IgD-negative memory B cell (primary cell): ENCODE data around the gene RPGRIP1L. TPM values are rescaled to one million over a fixed set of nuclear protein-coding genes. Genes with fewer than 3 reads are reported as not detected.
A peak's percentile ranks its signal among the peaks of the same experiment; 100 is the strongest.
"Not testable (repeated sequence)": the region's sequence is repeated elsewhere in the genome, so short reads cannot be mapped to it uniquely, and the experiment has no call there.

Experiments used
- H3K27ac Mint-ChIP-seq, 3 donors: one replicate each; pipeline ENCODE4 v1.8.0; 2020 to 2022; ENCODE audit warnings: mild to moderate bottlenecking in 3 of 3, mixed read lengths in 3 of 3, moderate library complexity in 1 of 3
- H3K27me3 Mint-ChIP-seq: one replicate; pipeline ENCODE4 v1.8.0; 2021; ENCODE audit warnings: mixed read lengths
- H3K36me3 Mint-ChIP-seq: one replicate; pipeline ENCODE4 v1.8.0; 2020; ENCODE audit warnings: mild to moderate bottlenecking, mixed read lengths
- H3K4me1 Mint-ChIP-seq, 3 donors: one replicate each; pipeline ENCODE4 v1.8.0; 2020 to 2022; ENCODE audit warnings: mixed read lengths in 3 of 3, mild to moderate bottlenecking in 1 of 3
- H3K4me3 Mint-ChIP-seq, 4 donors: one replicate each; pipeline ENCODE4 v1.8.0; 2020 to 2022; ENCODE audit warnings: mild to moderate bottlenecking in 4 of 4, mixed read lengths in 4 of 4, moderate library complexity in 3 of 4
- H3K9me3 Mint-ChIP-seq, 3 donors: one replicate each; pipeline ENCODE4 v1.8.0; 2020 to 2021; ENCODE audit warnings: mixed read lengths in 3 of 3, mild to moderate bottlenecking in 1 of 3
- polyA plus RNA-seq: library from polyadenylated mRNA; unstranded; fragments of 300-500 nt; fragmentation: Illumina TruSeq; gene quantifications from one replicate; pipeline ENCODE4 v1.2.3, GENCODE V29; 2021

Gene RPGRIP1L
- polyA plus RNA-seq, 1 donor from 2014 or later = 3.5 TPM

DNA sequence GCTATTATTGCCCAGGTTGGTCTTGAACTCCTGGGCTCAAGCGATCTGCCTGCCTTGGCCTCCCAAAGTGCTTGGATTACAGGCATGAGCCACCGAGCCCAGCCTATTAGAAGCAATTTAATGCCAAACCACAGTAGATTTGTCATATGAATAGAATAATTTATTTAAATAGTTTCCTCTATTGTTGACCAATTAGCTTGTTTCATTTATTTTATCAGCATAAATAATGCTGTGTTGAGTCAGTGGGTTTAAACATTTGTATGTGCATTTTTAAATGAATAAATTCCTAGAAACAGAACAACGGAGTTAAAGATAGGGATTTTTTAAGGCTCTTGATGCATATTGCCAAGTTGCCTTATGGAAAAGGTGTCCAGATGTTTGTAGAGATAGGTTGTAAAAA is 27.0 kb upstream of the RPGRIP1L start:
- Mint-ChIP-seq H3K9me3 (peaks cover 0 to 3% (median 2%) of the 10 kb centered on the region in 3 donors), H3K4me3 (no peak overlapping the region), H3K27me3 (no peaks in the 10 kb centered on the region), H3K36me3 (peaks cover 4% of the 10 kb centered on the region), H3K27ac (no peak overlapping the region), H3K4me1 (peaks cover 15 to 27% (median 22%) of the 10 kb centered on the region in 3 donors)

DNA sequence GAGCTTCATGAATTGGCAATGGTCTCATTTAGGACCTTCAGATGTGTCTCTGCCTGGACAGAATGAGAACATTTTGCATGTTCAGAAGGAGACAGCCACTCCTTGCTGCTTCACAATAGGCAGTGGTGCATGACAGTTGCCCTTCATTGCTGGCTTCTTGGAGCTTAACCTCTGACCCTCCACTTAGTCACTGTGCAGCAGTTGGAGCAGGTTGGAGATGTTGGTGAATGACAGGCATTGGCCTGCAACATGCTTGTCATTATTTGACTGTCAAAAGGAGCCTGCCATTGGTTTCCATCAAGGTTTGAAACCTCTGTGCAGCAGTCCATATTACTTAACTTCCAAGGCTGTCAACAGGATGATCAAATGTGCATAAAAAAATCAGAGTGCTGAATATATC is 23.0 kb upstream of the RPGRIP1L start:
- H3K27ac Mint-ChIP-seq = no peak overlapping the region

DNA sequence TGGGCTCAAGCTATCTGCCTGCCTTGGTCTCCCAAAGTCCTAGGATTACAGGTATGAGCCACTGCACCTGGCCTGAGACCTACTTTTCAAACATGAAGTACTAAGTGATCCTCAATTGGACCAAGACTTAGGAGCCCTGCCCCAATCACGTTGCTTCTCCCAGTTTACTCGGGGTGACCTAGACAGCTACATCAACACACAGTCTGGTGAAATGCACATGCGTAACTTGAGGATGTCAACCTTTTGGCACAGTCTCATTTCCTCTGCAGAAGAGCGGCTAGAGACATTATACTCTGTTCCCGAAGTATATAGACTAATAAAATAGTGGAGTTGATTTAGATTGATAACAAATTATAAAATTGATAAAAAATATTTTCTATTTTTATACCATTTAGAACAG is 17.4 kb upstream of the RPGRIP1L start:
- Mint-ChIP-seq H3K9me3 (no peaks in the 10 kb centered on the region), H3K4me3 (no peak overlapping the region), H3K36me3 (peaks cover 6% of the 10 kb centered on the region), H3K27me3 (no peaks in the 10 kb centered on the region), H3K27ac (no peak overlapping the region), H3K4me1 (peaks cover 3 to 19% (median 19%) of the 10 kb centered on the region in 3 donors)

More for the DNA sequence above, 23.0 kb upstream of the RPGRIP1L start:
- peaks cover 7 to 26% (median 14%) of the 10 kb centered on the region in 3 donors for H3K4me1 Mint-ChIP-seq
- no peaks in the 10 kb centered on the region for H3K27me3 Mint-ChIP-seq
- H3K9me3 Mint-ChIP-seq = peaks cover 0 to 3% (median 2%) of the 10 kb centered on the region in 3 donors
- H3K4me3 Mint-ChIP-seq = no peak overlapping the region
- peaks cover 3% of the 10 kb centered on the region for H3K36me3 Mint-ChIP-seq

DNA sequence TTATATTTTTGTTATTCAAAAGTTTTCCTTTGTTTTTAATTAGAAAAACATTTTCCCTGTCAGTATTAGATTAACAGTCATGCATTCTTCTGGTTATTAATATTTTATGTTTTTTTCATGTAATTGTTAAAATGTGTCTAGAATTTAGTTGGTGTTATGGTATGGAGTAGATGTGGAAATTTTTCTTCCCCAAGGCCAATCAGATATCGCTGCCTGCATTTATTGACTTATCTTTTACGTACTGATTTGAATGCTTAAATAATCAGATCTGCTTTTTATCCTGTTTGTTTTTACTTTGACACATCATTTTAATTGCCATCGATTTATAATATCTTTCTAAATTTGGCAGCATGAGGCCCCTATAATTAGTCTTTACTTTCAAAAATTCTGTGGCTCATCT is 13.9 kb upstream of the RPGRIP1L start:
- H3K27me3 Mint-ChIP-seq = no peaks in the 10 kb centered on the region
- no peaks in the 10 kb centered on the region for H3K9me3 Mint-ChIP-seq
- H3K4me3 Mint-ChIP-seq = no peak overlapping the region
- H3K36me3 Mint-ChIP-seq = peaks cover 6% of the 10 kb centered on the region
- H3K27ac Mint-ChIP-seq = no peak overlapping the region
- peaks cover 6 to 26% (median 22%) of the 10 kb centered on the region in 3 donors for H3K4me1 Mint-ChIP-seq

DNA sequence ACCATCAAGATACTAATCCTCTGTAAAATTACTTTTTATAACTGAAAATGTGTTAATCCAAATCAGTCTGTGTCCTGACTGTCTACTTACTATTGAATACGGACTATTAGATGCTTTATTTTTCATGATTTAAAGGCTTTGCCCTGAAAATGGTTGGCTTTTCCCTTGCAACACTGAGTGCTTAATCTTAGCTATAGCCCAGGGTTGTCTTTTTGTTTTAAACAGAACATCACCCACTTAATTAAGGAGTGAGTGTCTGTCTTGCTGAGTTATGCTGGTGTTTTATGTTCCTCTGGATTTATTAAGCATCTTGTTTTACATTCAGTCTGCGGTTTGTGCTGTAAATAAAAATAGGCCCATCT is 11.3 kb upstream of the RPGRIP1L start:
- peaks cover 10 to 29% (median 26%) of the 10 kb centered on the region in 3 donors for H3K4me1 Mint-ChIP-seq
- H3K4me3 Mint-ChIP-seq = no peak overlapping the region
- no peaks in the 10 kb centered on the region for H3K27me3 Mint-ChIP-seq
- H3K36me3 Mint-ChIP-seq = peaks cover 2% of the 10 kb centered on the region
- no peaks in the 10 kb centered on the region for H3K9me3 Mint-ChIP-seq
- no peak overlapping the region for H3K27ac Mint-ChIP-seq

DNA sequence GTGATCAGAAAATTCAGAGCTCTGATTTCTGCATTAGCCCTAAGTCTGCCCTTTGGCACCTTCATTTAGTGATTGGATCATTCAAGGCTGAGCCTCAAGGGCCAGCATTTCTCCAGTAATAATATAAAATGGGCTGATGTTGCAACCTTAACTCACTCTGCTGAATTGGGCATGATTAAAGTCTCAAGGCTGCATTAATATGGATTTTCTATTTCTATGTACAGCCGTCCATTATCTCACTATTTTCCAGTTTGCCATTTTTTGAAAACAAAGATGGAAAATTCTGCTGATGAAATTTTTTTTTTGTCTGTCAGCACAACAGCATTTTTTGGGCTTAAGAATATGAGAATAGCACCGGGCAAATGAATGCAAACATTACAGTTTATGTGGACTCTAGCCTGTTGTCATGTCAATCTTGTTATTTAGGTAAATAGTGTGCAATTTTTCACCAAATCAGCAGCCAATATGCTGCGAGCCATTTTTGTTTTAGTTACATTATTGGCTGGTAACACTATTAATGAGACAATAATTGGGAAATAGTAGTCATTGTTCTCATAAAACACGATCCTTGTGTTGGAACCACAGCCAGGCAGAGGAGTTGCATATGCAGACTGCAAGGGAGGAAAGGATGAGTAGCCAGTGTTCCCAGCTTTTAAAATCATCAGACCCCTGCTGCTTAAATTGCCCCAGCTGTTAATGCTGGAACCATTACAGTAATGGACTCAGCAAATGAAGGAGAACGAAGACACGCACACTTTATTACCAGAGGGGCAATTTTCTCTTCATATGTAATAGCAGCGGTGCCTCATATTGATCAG is 10.8 kb upstream of the RPGRIP1L start:
- no peaks in the 10 kb centered on the region for H3K27me3 Mint-ChIP-seq
- H3K36me3 Mint-ChIP-seq = peaks cover 2% of the 10 kb centered on the region
- H3K4me1 Mint-ChIP-seq = peaks cover 10 to 32% (median 26%) of the 10 kb centered on the region in 3 donors
- no peaks in the 10 kb centered on the region for H3K9me3 Mint-ChIP-seq
- no peak overlapping the region for H3K4me3 Mint-ChIP-seq
- no peak overlapping the region for H3K27ac Mint-ChIP-seq

DNA sequence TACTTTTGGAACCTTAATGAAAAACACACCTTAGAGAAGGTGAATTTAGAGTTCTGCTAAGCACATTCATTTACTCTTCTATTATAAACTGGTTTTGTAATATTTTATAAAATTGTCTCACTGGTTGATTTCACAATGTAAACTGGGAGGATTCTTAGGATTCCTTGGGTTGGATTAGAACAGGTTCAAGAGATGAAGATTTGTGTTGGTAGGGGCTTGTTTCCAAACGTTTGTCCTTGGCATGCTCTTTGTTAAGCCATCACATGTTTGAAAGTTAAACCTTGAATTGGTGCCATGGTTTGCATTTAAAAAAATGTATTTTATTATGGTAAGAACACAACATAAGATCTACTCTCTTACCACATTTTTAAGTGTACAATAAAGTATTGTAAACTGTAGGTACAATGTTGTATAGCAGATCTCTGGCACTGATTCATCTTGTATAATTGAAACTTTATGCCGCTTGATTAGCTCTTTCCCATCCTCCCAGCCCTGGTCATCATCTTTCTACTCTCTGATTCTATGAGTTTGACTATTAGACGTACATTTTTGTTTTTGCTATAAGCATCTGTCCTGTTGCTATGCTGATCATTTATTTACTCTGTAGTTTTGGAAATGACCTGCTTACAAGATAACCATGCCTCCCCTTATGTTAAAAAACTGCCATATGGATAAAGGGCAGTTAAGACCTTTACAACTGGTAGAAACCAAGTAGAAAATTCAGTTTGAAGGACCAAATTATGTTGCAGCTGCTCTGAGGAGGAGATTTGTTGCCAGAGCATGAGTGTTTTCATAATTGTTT is 9.9 kb upstream of the RPGRIP1L start:
- peaks cover 13 to 29% (median 26%) of the 10 kb centered on the region in 3 donors for H3K4me1 Mint-ChIP-seq
- H3K27ac Mint-ChIP-seq = no peak overlapping the region
- H3K27me3 Mint-ChIP-seq = no peaks in the 10 kb centered on the region
- H3K9me3 Mint-ChIP-seq = no peaks in the 10 kb centered on the region
- H3K36me3 Mint-ChIP-seq = peaks cover 2% of the 10 kb centered on the region
- H3K4me3 Mint-ChIP-seq = no peak overlapping the region

DNA sequence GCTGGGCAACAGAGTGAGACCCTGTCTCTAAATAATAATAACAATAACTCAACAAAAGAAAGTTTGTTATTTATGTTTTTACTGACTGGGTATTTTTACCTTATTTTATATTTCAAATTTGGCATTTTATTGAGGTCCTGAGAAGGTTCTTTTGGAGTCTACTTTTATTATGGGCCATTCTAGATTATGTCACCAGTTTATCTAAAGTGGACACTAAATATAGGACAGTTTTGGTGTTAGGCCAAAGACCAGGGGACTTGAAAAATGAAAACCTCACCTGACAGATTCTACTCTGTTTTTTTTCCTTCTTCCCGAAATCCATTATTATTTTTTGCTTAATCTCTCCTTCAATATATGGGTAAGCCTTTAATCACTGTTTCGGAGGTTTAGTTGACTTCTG is 8.4 kb upstream of the RPGRIP1L start:
- H3K4me3 Mint-ChIP-seq = no peak overlapping the region
- H3K36me3 Mint-ChIP-seq = peaks cover 2% of the 10 kb centered on the region
- H3K27me3 Mint-ChIP-seq = no peaks in the 10 kb centered on the region
- peaks cover 14 to 33% (median 30%) of the 10 kb centered on the region in 3 donors for H3K4me1 Mint-ChIP-seq
- H3K9me3 Mint-ChIP-seq = no peaks in the 10 kb centered on the region
- no peak overlapping the region for H3K27ac Mint-ChIP-seq

DNA sequence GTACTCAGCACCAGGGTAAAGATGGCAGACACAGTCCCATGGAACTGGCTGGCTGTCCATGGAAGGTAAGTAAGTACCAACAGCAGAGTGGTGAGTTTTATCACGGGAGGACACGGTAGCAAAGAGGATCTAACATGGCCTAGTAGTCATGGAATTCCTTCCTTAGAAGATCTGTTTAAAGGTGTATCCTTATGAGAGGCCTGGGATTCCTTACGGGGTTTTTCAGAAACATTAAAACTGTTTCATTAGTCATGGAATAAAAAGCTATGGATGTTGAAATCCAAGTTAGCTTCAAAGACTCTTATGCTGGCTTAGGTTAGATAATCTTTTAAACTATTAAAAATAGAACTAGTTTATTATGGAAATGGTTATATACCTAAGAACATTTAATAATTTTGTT is 7.7 kb upstream of the RPGRIP1L start:
- Mint-ChIP-seq H3K36me3 (peaks cover 2% of the 10 kb centered on the region), H3K9me3 (no peaks in the 10 kb centered on the region), H3K27ac (no peak overlapping the region), H3K27me3 (no peaks in the 10 kb centered on the region), H3K4me1 (peaks cover 14 to 36% (median 30%) of the 10 kb centered on the region in 3 donors), H3K4me3 (no peak overlapping the region)

DNA sequence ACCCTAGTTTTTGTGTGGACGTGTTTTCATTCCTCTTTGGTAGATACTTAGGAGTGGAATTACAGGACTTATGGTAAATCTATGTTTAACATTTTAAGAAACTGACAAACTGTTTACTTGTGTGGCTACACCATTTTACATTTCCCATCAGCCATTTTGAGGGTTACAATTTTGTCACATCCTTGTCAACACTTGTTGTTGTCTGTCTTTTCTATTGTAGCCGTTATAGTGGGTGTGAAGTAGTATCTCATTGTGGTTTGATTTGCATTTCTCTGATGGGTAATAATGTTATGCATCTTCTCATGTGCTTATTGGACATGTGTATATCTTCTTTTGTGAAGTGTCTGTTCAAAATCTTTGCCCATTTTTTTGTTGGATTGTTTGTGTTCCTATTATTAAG is 4.8 kb upstream of the RPGRIP1L start:
- Mint-ChIP-seq H3K4me1 (peaks cover 23 to 40% (median 27%) of the 10 kb centered on the region in 3 donors), H3K27me3 (no peaks in the 10 kb centered on the region), H3K36me3 (peaks cover 5% of the 10 kb centered on the region), H3K27ac (no peak overlapping the region), H3K4me3 (no peak overlapping the region), H3K9me3 (no peaks in the 10 kb centered on the region)

DNA sequence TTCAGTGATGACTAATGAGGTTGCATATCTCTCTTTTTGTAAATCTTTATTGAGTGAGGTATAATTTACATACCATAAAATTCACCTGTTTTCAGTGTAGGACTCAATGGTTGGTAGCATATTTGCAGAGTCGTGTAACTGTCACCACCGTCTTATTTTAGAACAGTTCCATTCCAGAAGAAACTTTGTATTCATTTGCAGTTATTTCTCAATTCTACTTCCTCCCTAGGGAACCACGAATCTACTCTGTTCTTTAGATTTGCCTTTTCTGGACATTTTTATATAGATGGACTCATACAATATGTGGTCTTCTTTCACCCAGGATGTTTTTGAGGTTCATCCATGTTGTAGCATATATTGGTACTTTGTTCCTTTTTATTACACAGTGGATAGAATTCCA is 4.0 kb upstream of the RPGRIP1L start:
- H3K9me3 Mint-ChIP-seq = no peaks in the 10 kb centered on the region
- peak overlapping the region in 1 of 4 donors; percentile 25 for H3K4me3 Mint-ChIP-seq
- peaks cover 25 to 40% (median 27%) of the 10 kb centered on the region in 3 donors for H3K4me1 Mint-ChIP-seq
- H3K27ac Mint-ChIP-seq = no peak overlapping the region
- no peaks in the 10 kb centered on the region for H3K27me3 Mint-ChIP-seq
- peaks cover 5% of the 10 kb centered on the region for H3K36me3 Mint-ChIP-seq

DNA sequence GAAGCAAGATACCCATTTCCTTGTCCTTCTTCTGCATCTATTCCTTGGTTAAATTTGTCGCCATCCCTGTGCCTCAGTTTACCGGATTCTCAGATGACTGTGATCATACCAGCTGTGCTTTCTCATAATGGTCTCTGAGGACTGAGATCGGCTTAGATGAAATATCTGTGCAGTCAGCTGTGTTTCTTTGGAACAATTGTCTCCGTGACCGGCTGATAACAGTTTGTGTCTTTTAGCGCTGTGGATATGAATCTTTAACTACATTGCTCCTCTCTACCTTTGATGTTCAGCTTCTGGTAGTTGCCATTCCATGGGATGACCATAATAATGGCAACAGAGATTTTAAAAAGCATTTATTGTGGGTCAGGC is 770 bp upstream of the RPGRIP1L start:
- Mint-ChIP-seq H3K9me3 (no peaks in the 10 kb centered on the region), H3K4me3 (peak overlapping the region; percentile 92 to 99 (median 98)), H3K4me1 (peaks cover 19 to 38% (median 21%) of the 10 kb centered on the region in 3 donors), H3K36me3 (peaks cover 2% of the 10 kb centered on the region), H3K27ac (peak overlapping the region; percentile 77 to 94 (median 90)), H3K27me3 (no peaks in the 10 kb centered on the region)

DNA sequence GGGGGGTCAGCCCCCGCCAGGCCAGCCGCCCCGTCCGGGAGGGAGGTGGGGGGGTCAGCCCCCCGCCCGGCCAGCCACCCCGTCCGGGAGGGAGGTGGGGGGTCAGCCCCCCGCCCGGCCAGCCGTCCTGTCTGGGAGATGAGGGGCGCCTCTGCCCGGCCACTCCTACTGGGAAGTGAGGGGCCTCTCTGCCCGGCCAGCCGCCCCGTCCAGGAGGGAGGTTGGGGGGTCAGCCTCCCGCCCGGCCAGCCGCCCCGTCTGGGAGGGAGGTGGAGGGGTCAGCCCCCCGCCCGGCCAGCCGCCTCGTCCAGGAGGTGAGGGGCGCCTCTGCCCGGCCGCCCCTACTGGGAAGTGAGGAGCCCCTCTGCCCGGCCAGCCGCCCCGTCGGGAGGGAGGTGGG is 5.4 kb downstream of the RPGRIP1L start:
- not testable (repeated sequence) for H3K27ac Mint-ChIP-seq, H3K4me3 Mint-ChIP-seq, H3K9me3 Mint-ChIP-seq, H3K4me1 Mint-ChIP-seq, H3K27me3 Mint-ChIP-seq, H3K36me3 Mint-ChIP-seq

DNA sequence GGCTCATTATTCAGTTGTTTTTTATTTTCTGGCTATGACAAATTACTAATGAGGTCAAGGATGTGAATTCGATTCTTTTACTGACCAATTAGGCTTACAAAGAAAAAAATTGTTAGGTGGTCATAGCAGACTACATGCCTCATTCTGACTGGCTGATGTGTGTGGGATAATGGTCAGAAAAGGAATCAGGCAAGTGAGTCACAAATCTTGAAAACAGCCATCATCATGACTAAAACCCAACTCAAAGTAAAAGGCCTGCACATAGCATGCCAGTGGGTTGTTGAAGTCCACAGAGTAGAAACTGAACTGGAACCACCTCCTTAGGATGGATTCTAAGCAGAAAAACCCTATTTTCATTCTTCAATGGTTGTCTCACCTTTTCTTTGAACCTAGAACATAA is 8.6 kb downstream of the RPGRIP1L start:
- Mint-ChIP-seq H3K4me3 (no peak overlapping the region), H3K4me1 (no peaks in the 10 kb centered on the region), H3K9me3 (no peaks in the 10 kb centered on the region), H3K36me3 (peaks cover 7% of the 10 kb centered on the region), H3K27ac (no peak overlapping the region), H3K27me3 (no peaks in the 10 kb centered on the region)

DNA sequence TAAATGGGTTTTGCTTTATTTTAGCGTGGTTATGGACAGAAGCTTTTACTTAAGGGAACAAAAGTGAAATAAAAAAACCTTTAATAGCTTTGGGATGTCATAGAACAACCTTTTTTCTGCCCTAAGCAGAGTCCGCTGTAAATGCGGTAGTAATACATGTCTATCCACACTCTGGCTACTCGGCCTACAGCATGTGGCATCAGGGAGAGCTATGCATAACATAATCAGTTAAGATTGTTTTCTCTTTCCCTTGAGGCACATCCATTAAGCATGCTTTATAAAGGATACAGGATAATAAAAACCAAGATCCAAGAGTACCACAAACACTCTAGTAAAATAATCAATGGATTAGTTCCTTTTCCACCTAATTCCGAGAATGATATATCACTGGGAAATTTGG is 10.3 kb downstream of the RPGRIP1L start:
- Mint-ChIP-seq H3K27ac (no peak overlapping the region), H3K4me1 (no peaks in the 10 kb centered on the region), H3K27me3 (no peaks in the 10 kb centered on the region), H3K9me3 (no peaks in the 10 kb centered on the region), H3K36me3 (peaks cover 7% of the 10 kb centered on the region), H3K4me3 (no peak overlapping the region)
